Fibroblast of skin of right quadriceps (primary cell): Measurements from ENCODE around the gene CHIT1.

Experiments used
- DNase-seq: peaks from one replicate; pipeline ENCODE4 v3.0.0-alpha.2; 2013

The CHIT1 gene

GRCh38 chr1:203214871-203215270, 14.6 kb downstream of the CHIT1 start:
- no peak for DNase-seq

DNA sequence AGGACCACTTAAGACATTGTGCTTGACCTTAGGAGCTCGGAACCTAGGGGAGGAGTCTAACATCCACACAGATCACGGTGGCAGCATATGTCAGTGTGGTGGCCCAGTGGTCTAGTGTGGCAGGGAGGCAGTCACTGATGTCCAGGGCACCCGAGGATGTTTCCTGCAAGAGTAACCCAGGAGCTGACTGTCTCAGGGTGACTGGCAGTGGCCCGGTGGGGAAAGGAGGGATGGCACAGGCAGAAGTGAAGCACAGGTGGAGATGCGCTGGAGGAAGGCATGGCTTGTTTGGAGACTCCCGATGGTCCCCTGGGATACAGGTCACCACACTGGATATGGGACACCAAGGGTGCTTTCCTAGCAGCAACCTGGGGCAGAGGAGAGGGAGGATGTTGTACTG, 16.3 kb downstream of the CHIT1 start:
- no peak for DNase-seq

- no peak for DNase-seq
Measured at GRCh38 chr1:203211812-203212211, 17.7 kb downstream of the CHIT1 start.

GRCh38 chr1:203210988-203211387, 18.5 kb downstream of the CHIT1 start:
- DNase-seq, result no peak

GRCh38 chr1:203210350-203210749, 19.1 kb downstream of the CHIT1 start:
- no peak for DNase-seq

GRCh38 chr1:203208181-203208580, 21.3 kb downstream of the CHIT1 start:
- DNase-seq, result no peak

GRCh38 chr1:203207751-203208150, 21.7 kb downstream of the CHIT1 start:
- no peak for DNase-seq

GRCh38 chr1:203206129-203206687, 23.3 kb downstream of the CHIT1 start:
- peak; percentile 14 for DNase-seq

- DNase-seq, result no peak
Measured at GRCh38 chr1:203204756-203205155, 24.7 kb downstream of the CHIT1 start.

GRCh38 chr1:203202431-203203245, 26.8 kb downstream of the CHIT1 start:
- peak; percentile 72 for DNase-seq

GRCh38 chr1:203201516-203202205, 27.8 kb downstream of the CHIT1 start:
- DNase-seq, result no peak

DNA sequence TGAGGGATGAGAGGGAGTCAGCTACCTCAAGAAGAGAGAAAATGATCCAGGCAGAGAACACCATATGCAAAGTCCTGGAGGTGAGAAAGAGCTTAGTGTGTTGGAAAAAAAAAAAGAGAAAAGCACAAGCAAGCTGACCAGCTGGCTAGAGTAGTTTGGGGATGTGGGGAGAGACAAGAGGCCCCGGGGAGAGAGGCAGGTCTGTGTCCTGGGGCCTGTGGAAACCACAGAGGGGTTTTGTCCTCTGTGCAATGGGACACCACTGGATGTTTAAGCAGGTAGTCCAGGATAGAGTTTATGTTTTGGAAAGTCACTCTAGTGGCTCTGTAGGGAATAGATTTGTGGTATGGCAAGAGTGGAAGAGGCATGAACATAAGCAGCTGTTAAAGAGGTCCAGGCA, 28.6 kb downstream of the CHIT1 start:
- no peak for DNase-seq

DNA sequence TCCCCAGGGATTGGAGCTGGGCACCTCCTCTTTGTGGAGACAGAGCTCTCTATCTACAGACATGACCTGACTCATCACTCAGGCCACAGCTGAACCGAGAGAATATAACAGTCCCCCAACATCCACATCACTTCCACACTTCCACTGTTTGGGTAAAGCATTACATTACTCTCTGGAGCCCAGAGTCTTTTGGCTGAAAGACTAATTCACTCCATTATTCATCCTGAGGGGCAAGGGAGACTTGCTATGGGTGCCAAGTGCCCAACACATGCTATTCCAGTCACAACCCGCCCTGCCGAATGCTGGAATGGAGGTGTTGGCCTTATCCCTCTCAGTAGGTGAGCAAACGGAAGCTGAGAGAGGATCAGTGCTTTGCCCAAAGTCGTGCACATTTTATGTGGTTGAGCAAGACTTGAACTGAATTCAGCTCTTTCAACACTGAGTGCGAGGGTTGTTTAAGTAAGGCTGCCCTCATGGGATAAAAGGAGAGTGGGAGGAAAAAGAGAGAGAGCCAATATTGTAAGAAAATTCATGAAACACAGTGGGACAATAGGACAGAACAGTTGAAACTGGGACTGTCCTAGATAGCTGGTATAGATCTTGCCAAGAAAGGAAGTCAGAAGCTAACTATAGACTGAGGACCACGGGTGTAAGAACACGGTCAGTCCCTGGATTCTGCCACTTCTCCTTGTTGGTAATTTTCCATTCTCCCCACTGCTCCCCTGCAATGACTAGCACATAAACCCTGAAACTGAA, 29.5 kb downstream of the CHIT1 start:
- peak; percentile 65 for DNase-seq

DNA sequence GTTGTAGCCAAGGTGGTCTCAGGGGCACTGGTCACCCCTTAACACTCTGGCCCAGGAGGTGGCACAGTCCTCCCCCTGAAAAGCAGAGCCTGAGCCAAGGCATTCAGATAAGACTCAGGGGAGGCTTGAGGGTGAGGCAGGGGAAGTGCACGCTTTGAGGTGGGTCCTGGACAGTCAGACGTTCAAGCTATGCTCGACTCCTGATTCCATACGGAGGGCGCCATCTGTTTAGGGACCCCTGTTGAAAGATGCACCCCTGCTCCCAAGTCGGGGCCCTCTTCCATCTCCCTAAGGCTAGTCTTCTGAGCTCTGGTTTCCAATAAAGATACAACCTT, 30.0 kb downstream of the CHIT1 start:
- DNase-seq, result no peak

- no peak for DNase-seq
Measured at GRCh38 chr1:203199002-203199401, 30.5 kb downstream of the CHIT1 start.

DNA sequence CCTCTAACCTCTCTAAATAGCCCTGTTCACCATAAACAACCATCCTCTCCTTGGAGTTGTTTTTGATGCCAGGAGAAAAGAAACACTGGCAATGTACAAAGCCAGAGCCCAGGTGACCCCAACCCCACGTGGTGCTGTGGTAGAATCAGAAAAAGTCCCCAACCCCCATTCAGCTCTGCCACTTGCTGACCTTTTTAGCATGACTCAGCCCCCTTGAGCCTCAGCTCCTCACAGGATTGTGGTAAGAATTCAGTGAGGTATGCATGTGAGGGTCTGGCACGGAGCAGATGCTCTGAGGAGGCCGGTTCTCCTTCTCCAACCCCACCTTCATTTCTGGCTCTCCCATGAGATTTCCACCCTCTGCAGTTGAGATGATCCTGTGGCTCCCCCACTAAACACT, 31.8 kb downstream of the CHIT1 start:
- DNase-seq, result peak; percentile 86

DNA sequence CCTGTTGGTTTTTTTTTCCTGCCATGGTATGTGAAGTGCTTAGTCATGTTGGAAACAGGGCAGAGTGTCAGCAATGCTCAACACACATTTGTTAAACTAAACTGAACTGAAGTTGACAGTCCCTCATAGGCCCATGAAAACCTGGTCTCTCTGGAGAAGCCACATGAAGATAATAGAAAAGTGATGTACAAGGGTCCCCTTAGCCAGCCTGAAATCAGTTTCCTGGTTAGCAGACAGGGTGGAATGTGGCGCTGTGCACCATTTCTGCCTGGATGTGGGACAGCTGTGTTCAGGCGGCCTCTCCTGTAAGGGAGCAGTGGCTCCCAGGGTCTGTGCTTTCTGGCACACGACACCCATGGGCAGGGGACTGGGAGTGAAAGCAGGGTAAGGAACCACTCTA, 33.1 kb downstream of the CHIT1 start:
- no peak for DNase-seq

- no peak for DNase-seq
Measured at GRCh38 chr1:203190949-203191348, 38.5 kb downstream of the CHIT1 start.

GRCh38 chr1:203189951-203190352, 39.5 kb downstream of the CHIT1 start:
- DNase-seq, result no peak

GRCh38 chr1:203188686-203189232, 40.7 kb downstream of the CHIT1 start:
- DNase-seq, result no peak

- no peak for DNase-seq
Measured at GRCh38 chr1:203187689-203188264, 41.7 kb downstream of the CHIT1 start.

- DNase-seq, result no peak
Measured at GRCh38 chr1:203187304-203187685, 42.2 kb downstream of the CHIT1 start.
